GM10847 (cell line): ENCODE data around the gene SRSF2.

ENCODE experiments used
- POLR2A ChIP-seq: IDR thresholded peaks from 2 replicates; pipeline ENCODE4 v1.6.1; 2011; ENCODE audit not compliant: insufficient read length; ENCODE audit errors: extremely low read depth

Gene SRSF2

DNA sequence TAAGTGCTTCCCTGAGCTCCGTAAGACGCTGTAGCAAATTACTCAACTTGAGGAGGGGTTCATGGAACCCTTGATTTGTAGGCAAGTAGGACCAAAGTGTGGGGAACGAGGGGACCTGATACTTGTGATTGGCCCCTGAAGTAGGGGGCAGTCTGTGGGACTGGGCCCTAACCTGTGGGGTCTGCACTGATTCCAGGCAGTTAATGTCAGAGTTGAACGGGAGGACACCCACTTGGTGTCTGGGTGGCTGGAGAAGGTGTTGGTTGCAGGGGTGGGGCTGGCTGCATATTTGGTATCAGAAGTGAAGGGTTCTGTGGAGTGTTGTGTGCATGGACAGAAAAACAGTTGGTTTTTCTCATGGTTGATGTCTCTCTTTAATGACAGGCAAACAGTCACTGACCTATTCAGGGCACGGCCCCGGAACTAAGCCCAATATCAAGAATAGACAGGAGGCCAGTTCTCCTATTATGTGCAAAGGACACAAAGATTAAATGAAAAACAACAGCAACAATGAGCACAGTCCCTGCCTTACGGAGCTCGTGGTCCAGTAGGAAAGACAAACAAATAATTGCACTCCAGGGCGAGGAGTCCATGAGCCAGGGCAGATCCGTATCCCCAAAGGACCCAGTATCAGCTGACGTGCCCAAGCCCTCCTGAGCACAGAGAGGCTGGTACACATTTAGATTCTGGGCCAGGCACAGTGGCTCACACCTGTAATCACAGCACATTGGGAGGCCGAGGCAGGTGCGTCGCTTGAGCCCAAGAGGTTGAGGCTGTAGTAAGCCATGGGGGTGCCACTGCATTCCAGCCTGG, 45.5 kb downstream of the SRSF2 start:
- TF ChIP-seq POLR2A, result no peak

DNA sequence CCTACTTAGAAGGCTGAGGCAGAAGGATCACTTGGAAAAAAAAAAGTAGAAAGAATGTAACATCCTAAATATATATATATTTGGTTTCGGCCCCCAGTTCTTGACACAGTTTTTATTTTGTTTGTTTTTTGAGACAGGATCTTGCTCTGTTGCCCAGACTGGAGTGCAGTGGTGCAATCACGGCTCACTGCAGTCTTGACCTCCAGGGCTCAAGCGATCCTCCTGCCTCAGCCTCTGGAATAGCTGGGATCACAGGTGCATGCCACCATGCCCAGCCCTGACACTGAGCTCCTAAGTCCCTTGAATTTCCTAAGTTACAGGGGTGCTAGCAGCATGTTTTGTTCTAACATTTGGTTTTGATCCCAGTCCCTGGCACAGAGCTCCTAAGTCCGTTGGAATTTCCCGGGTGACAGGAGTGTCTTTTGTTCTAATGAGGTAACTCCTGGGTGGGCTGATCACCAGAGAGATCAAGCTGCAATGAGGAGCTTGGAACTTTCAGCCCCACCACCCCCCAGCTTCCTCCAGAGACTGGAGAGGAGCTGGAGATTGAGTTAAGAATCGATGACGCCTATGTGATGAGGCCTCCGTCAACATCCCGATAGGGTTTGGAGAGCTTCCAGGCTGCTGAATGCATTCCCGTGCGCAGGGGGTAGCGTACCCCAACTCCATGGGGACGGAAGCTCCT, 46.4 kb downstream of the SRSF2 start:
- TF ChIP-seq POLR2A, result no peak

DNA sequence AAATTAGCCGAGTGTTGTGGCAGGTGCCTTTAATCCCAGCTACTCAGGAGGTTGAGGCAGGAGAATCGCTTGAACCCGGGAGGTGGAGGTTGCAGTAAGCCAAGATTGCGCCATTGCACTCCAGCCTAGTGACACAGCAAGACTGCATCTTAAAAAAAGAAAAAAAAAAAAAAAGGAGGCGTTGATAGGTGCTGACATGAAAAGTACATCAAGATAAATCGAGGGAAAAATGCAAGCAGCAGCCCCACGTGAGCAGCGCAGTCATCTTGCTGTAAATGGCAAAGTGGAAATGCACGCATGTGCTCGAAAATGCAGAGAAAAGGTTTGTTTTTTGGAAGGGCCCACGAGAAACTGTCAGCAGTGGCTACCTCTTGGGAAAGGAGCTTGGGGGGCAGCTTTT, 47.3 kb downstream of the SRSF2 start:
- no peak for TF ChIP-seq POLR2A

DNA sequence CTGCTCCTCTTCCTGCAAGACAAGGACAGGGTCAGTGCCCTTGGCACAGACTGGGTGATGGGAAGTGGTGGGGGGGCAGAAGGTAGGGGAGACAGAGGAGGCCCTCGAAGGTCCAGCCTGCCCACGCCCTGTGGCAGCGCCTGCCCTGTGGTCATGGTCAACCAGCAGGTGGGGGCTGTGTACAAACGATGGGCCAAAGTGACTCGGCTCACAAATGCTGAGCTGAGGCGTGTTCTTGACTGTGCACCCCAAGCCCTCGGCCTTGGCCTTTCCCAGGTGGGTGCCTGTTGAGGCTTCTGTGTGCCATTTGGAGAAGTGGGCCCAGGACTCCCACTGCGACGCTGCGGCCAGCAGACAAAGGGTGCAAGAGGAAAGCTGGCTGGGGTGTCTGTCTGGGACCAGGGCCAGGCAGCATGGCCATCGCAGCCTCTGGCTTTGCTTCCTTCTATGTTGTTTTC, 48.9 kb downstream of the SRSF2 start:
- TF ChIP-seq POLR2A, result no peak

DNA sequence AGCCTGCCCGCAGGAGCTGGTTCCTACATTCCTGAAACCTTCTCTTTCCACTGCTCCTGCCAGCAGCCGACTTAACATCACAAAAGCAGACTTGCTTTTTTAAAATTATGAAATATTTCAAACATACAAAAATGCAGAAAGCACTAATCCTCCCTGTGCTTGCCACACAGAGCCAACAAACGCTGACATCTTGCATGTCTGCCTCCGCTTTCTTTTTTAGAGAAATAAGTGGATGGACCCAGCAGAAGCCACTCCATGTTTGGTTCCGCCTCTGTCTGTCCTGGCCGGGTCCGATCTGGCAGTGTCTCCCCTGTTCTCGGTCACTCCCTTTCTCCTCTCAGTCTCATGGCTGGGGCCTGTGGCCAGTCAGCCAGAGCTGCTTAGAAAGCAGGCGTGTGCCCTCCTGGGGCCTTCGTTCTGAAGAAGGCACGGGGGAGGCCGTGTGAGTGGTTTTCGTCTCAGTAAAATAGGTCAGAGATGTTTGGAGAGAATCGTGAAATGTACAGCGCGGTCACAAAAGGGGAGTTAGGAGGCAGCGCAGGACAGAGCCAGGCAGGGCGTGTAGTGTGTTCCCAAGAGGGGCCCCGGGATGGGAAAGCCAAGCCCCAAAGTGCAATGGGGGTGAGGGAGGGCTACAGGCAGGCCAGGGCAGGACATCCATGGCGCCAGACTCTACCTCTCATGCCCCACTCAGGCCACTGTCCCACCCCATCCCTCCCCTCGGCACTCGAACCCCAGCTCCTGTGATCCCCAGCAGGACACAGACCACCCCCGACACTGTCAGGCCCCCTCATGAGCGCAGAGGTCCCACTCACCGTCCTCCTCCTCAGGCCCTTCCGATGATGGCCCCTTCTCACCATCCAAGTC, 49.6 kb downstream of the SRSF2 start:
- no peak for TF ChIP-seq POLR2A

DNA sequence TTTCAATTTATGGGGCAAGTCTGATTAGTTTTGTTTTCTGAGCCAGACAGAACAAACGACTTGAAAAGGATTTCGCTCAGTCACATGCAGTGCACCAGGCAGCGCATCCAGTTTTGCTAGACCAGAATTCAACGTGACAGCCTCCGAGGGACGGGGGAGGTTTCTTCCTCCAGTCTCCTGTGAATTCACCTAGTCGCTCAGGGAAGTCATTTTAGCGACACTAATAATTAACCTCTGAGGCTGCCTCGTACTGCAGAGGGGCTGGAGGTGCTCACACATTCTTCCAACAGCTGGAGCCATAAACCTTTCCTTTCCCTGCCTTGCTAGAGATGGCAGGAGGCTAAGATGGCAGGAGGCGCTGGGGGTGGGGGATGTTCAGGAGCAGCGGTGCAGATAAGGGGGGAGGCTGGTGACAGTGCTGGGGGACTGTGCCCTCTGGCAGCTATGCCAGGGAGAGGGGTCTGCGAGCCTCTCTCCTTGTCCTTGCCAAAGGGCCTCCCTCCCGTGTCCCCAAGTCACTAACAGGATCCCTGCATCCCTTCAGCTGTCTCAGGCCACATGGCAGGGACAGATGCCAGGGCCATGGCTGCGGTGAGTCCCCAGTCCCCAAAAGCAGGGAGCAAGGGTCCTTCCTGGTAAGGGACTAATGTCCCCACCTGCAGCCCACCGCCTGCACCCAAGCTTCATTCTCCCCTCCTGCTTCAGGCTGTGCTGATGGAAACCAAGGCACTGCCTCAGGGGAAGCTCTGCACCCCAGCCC, 50.4 kb downstream of the SRSF2 start:
- TF ChIP-seq POLR2A, result no peak

DNA sequence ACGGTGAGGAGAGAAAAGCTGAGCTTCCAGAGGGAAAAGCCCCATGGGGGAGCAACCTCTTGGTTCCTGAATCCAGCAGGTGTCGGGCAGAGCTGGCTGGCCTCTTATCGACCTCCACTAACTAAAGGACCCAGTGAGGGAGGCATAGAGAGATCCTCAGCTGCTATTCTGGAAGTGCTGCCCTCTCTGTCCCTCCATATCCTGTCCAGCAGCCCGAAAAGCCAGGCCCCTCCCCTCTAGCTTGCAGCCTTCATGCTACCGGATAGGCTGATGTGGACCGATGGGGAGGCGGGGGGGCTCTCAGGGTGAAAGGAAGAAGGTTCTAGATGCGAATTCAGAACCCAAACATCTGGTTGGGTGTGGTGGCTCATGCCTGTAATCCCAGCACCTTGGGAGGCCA, 51.3 kb downstream of the SRSF2 start:
- TF ChIP-seq POLR2A, result no peak

DNA sequence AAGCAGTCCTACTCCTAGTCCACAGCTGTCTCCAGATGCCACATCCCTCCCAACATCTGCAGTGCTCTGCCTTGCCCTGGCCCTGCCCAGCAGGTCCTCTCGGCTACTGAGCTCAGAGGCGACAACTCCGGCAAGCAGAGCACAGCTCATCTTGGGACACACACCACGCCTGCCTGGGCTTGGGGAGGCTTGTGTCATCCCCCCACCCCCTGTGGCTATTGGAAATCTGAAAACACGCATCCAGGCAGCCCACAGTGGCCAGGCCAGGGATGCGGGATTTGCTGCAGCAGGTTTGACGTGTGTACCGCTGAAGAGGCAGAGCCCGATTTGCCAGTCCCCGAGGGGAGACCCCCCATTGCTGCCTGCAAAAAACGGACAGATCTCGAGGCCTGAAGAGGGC, 51.8 kb downstream of the SRSF2 start:
- no peak for TF ChIP-seq POLR2A

DNA sequence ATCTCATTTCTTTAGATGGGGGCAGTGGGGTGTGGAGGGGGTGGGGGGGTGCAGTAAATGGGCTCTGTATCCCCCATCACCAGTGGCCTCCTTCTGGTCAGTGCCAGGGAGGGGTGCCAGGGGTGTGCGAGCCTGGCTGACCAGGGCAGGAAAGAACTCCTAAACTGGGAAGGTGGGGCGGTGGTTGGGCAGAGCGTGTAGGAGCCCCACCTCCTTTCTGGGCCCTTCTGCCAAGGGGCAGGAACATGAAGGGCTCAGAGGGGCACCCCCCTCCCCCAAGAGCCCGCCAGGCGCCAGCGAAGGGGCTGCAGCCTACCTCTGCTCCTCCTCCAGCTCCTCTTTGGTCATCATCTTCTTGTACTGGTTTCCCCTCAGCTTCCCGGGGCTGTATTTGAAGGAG, 52.4 kb downstream of the SRSF2 start:
- no peak for TF ChIP-seq POLR2A
